Measurements from ENCODE around the gene MOCS1.

MOCS1 gene

GRCh38 chr6:39925191-39925930, 8.9 kb downstream of the MOCS1 start:
- no peak for DNase-seq (ENCODE audit: low spot score)
- no peak for FAIRE-seq

- FAIRE-seq (no peak), DNase-seq (ENCODE audit: low spot score) (no peak)
These were observed 10.0 kb downstream of the MOCS1 start for GRCh38 chr6:39924283-39924682.

GRCh38 chr6:39923861-39924260, 10.4 kb downstream of the MOCS1 start:
- FAIRE-seq: no peak
- DNase-seq (ENCODE audit: low spot score): no peak

- no peak for FAIRE-seq
These were observed 10.9 kb downstream of the MOCS1 start for GRCh38 chr6:39923394-39923793.

GRCh38 chr6:39922821-39923220, 11.4 kb downstream of the MOCS1 start:
- no peak for DNase-seq (ENCODE audit: low spot score)
- FAIRE-seq: no peak

More at GRCh38 chr6:39923394-39923793, 10.9 kb downstream of the MOCS1 start:
- DNase-seq (ENCODE audit: low spot score): no peak

- DNase-seq (ENCODE audit: low spot score): no peak
- no peak for FAIRE-seq
These were observed 14.1 kb downstream of the MOCS1 start for GRCh38 chr6:39920157-39920556.

- FAIRE-seq: no peak
- DNase-seq (ENCODE audit: low spot score): no peak
These were observed 15.4 kb downstream of the MOCS1 start for GRCh38 chr6:39918831-39919230.

- no peak for FAIRE-seq
- DNase-seq (ENCODE audit: low spot score): no peak
These were observed 16.3 kb downstream of the MOCS1 start for GRCh38 chr6:39917981-39918380.

GRCh38 chr6:39917329-39917728, 16.9 kb downstream of the MOCS1 start:
- no peak for FAIRE-seq
- DNase-seq (ENCODE audit: low spot score): no peak

- FAIRE-seq: no peak
- DNase-seq (ENCODE audit: low spot score): no peak
These were observed 18.4 kb downstream of the MOCS1 start for GRCh38 chr6:39915866-39916265.

GRCh38 chr6:39914239-39914638, 20.0 kb downstream of the MOCS1 start:
- DNase-seq (ENCODE audit: low spot score) (no peak), FAIRE-seq (no peak)

- DNase-seq (ENCODE audit: low spot score): no peak
- no peak for FAIRE-seq
These were observed 20.8 kb downstream of the MOCS1 start for GRCh38 chr6:39913391-39913916.

GRCh38 chr6:39912446-39912845, 21.8 kb downstream of the MOCS1 start:
- FAIRE-seq (no peak), DNase-seq (ENCODE audit: low spot score) (no peak)

- FAIRE-seq (no peak), DNase-seq (ENCODE audit: low spot score) (no peak)
These were observed 22.6 kb downstream of the MOCS1 start for GRCh38 chr6:39911513-39912125.

GRCh38 chr6:39910744-39911143, 23.5 kb downstream of the MOCS1 start:
- no peak for FAIRE-seq
- no peak for DNase-seq (ENCODE audit: low spot score)

- DNase-seq (ENCODE audit: low spot score) (no peak), FAIRE-seq (no peak)
These were observed 24.1 kb downstream of the MOCS1 start for GRCh38 chr6:39910164-39910563.

GRCh38 chr6:39909701-39910100, 24.6 kb downstream of the MOCS1 start:
- FAIRE-seq (no peak), DNase-seq (ENCODE audit: low spot score) (no peak)

GRCh38 chr6:39908838-39909583, 25.3 kb downstream of the MOCS1 start:
- FAIRE-seq (no peak), DNase-seq (ENCODE audit: low spot score) (no peak)

- FAIRE-seq: no peak
- no peak for DNase-seq (ENCODE audit: low spot score)
These were observed 26.2 kb downstream of the MOCS1 start for GRCh38 chr6:39907871-39908575.

GRCh38 chr6:39906318-39906761, 27.9 kb downstream of the MOCS1 start:
- FAIRE-seq (no peak), DNase-seq (ENCODE audit: low spot score) (no peak)

GRCh38 chr6:39905640-39905975, 28.7 kb downstream of the MOCS1 start:
- no peak for FAIRE-seq
- DNase-seq (ENCODE audit: low spot score): no peak

All from RCC 7860 (cell line).